GM18502 (cell line): Measurements from ENCODE around the gene MACROD2.
A peak's percentile ranks its signal among the peaks of the same experiment; 100 is the strongest.

Experiments
- ATAC-seq: cut with Tn5 transposase; IDR thresholded peaks from one replicate; pipeline ENCODE4 v1.9.1; 2021; ENCODE audit warnings: mild to moderate bottlenecking; ENCODE audit not compliant: unreplicated experiment, poor library complexity

The MACROD2 gene

GRCh38 chr20:15447549-15447948 is 1452.2 kb downstream of the MACROD2 start:
- no peak for ATAC-seq

- no peak for ATAC-seq
Measured at GRCh38 chr20:15449061-15449460, 1453.7 kb downstream of the MACROD2 start.

- no peak for ATAC-seq
Measured at GRCh38 chr20:15451241-15451640, 1455.9 kb downstream of the MACROD2 start.

GRCh38 chr20:15455279-15455678 is 1460.0 kb downstream of the MACROD2 start:
- ATAC-seq = no peak

DNA sequence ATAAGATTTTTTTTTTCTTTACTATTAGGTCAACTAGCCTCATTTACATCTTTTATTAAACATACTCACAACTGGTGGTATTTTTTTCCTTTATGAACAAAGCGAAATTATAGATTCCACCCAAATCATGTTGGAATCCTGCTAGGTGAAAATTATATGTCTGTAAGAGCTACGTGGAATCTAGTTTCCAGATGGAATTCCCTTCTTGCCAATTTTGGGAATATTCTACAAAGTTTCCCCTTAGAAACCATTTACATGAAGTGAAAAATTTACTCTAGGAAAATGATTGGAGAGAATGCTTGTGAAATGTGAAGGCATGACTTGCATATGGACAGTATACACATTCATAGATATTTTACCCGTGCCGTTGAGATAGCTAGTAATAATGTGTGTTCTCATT is 1466.6 kb downstream of the MACROD2 start:
- ATAC-seq = no peak

- ATAC-seq = peak; percentile 75
Measured at GRCh38 chr20:15475483-15475882, 1480.2 kb downstream of the MACROD2 start.

DNA sequence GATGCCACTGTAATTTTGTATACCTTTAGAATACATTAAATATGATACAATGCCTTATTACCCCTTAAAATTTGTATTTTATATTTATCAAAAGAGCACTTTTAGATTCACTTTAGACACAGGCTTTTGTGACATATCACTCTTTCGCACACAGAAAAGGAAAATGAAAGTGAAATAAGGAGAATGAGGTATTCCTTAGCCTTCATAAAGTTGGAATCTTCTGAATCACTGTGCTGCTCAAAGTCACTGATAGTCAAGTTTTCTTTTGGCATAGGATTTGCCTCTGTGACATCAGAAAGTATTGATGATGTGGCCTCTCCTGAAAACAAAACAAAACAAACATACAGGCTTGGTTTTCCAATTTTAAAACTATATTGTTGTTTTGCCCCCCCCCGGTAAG is 1480.9 kb downstream of the MACROD2 start:
- no peak for ATAC-seq

DNA sequence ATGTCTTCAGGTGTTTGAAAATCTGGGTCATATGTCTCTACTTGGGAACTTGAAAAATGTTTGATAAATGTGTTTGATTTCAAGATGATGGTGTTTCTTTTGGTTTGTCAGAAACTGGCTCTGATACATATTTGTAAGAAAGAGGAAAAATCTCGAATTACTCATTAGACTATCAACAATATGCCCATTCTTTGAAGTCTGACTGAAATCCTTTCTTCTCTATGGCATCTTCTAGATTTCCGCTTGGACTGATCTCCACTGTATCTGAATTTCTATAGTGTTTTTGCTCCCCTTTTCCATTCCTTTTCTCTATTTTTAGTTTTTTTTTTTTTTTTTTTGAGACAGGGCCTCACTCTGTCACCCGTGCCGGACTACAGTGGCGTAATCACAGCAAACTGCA is 1481.5 kb downstream of the MACROD2 start:
- ATAC-seq = no peak

GRCh38 chr20:15482525-15482924 is 1487.2 kb downstream of the MACROD2 start:
- no peak for ATAC-seq

- ATAC-seq = no peak
Measured at GRCh38 chr20:15485519-15485918, 1490.2 kb downstream of the MACROD2 start.

DNA sequence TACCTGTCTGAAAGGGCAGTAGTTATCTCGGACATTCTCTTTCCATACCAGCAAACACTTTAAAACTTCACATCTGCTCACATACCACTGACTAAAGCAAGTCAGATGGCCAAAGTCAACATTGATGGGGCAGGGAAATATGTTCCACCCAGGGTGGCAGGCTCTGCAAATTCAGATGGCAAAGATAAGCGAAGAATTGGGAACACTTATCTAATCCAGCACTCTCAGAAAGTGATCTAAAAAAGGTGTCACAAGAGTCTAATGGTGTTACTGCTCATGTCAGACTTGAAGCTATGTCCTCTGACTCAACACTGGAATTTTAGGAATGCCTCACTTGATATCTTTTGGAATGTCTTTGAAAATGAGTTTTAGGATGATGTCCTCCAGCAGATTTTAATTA is 1491.7 kb downstream of the MACROD2 start:
- ATAC-seq = no peak

DNA sequence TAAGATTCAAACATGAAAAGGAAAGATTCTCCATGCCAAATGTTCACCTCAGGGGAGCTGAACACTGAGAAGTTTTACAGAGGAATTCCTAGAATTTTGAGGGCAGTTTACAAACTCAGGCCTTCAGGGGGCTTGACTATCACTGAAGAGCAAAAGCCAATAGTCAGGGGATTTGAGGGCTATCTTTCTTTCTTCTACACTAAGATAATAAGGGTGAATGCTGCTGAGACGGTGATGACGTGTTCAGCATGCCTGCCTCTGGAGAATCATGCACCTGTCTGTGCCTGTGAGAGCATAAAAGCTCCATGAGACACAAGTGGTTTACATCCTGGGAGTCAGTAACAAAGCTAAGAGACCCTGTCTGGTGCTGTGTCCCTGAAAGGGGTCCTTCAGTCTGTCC is 1492.4 kb downstream of the MACROD2 start:
- ATAC-seq = no peak

DNA sequence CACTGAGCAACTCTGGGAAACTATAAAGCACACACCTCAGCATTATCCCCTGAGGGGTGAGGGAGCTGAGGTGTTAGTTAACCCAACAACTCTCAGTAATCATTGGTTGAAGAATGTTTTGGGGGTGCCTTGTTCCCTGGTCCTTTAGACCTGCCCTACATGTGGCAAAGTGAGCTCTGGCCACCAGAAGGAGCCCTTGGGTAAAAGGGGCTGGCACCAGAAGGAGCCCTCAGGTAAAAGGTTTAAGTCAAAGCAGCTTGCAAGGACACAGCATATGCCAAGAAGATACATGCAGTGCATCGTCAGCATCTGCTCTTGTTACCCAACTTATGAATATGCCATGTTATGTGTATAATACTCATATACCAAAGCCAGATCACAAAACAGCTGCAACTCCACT is 1496.3 kb downstream of the MACROD2 start:
- no peak for ATAC-seq

DNA sequence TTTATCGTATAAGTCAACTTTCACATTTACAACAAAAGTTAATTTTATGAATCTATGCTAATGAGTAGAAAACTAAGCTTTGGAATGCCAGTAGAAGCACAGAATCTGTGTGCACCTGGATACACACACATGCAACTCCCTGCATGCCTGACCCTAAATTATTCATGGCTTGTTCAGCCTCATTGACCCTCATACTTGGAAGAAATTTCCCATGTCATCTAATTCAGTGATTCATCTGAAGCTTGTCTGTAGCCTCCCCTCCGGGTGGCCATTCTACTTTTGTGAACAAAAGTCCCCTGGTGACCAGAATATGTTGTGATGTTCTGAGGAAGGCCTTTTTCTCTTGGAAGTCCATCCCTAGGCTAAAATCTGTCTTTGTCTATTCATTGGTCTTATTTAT is 1499.5 kb downstream of the MACROD2 start:
- ATAC-seq = no peak

GRCh38 chr20:15496501-15497039 is 1501.3 kb downstream of the MACROD2 start:
- ATAC-seq = no peak

DNA sequence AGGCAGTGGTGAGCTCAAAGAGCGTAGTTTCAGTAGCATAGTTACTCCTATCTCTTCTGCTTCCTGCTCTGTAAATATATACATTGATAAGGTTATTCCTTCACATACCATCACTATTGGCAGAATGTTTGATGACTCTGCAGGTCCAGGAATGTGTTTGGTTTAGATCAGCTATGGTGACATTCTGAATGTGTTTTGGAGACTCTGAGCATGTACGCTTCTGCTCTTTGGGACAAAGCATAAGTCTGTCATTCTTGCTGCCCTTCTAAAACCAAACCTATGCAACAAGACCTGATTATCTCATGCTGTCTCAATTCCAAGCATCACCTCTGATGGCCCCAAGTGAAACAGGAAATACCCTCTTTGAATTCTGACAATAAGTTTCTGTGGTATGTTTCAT is 1503.6 kb downstream of the MACROD2 start:
- no peak for ATAC-seq

DNA sequence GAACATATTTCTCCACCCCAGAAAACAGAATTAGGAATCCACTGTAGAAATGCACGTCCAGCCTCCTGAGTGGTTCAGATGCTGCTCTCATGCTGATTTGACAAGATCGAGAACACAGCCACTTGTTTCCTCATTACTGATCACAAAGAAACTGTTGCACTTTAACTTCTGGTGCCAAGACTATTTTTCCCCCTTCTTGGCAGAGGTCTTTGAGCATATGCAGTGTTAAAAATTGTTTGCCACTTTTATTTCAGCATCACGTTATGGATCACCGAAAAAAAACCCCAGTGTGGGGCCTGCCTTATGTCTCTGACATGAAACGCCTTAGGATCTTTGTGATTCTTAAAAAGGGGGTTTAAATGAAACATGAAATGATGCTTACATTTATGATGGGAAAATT is 1511.0 kb downstream of the MACROD2 start:
- no peak for ATAC-seq

DNA sequence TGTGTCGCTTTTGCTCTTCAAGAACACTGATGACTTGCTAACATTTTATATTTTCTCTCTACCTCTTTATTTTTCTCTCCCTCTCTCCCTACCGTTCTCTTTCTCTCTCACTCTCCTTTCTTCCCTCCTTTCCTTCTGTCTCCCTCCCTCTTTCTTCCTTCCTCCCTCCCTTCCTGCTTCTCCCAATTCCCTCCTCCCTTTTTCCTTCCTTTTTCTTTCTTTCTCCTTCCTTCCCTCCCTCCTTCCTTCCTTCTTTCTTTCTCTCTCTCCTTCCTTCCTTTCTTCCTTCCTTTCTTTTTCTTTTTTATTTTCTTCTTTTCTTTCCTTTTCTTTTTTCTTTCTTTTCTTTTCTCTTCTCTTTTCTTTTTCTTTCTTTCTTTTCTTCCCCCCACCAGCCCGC is 1511.8 kb downstream of the MACROD2 start:
- no peak for ATAC-seq

DNA sequence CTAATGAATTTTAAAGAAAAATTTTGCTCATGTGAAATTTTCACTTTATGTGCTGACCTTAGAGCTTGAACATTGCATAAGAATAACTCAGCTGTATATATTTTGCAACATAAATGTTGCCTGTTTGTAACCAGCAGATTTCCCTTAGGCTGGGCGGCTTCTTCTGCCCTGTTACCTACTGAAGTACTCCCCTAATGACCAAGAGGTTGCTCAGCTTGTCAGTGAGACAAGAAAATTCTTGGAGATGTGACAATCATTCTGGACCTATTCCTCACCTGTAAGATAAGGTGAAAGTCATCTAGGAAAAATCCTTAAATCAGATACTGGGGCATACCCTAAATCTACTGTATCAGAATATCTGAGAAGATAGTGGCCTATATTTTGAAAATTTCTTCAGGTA is 1516.2 kb downstream of the MACROD2 start:
- no peak for ATAC-seq

DNA sequence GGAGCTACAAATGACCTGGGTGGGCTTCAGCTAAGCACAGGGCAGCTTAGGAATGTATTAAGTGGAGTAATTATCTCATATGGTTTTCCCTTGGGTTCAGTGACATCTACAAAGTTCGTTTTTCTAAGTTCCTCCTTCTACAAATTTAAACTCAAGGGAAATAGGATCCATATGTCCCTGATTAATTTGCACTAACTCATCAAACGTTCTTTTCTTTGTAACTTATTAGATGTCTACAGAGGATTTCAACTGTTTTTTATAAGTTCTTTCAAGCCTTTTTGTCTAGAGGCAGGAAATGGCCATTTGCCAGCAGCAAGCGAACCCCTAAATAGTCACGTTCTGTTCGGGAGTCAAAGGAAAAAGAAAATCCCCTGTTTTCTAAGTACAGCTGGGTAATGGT is 1517.6 kb downstream of the MACROD2 start:
- no peak for ATAC-seq

DNA sequence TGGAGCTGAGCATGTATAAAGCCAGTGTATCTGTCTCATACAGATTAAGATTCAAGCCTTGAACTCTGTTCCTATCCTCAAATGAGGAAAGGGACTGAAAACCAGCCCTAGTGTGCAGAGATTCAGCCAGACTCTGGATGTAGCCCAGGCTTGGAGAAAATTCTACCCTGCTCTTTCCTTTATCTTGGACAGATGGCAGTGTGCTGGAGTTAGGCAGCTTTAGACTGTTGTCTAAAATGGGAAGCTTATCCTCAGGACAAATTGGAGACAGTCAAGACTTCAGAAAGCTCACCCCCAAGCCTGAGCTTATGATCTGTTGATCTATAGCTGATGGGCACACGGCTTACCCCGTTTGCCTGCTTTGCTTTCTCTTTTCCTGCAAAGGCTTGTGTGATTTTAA is 1520.4 kb downstream of the MACROD2 start:
- no peak for ATAC-seq

- ATAC-seq = no peak
Measured at GRCh38 chr20:15520930-15521524, 1525.7 kb downstream of the MACROD2 start.

DNA sequence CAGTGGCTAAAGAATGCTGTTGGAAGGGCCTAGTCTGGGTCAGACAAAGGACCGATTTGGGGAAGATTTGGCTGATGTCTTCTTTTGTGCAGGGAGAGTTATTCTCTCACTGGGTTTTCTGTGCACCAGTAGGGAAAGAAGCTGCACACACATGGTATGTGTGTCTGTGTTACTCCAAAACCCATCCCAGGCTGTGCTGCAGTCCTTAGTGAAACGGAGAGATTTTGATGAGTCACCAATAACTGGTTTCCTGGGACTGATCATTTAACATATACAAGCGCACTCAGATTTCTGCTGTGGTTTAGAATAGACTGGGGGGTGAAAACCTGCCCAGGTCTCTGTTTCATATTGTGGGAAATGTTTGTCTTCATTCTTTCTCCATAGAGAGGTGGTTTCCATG is 1528.1 kb downstream of the MACROD2 start:
- ATAC-seq = no peak
